ENCODE results near the gene KRT84.

The KRT84 gene

DNA sequence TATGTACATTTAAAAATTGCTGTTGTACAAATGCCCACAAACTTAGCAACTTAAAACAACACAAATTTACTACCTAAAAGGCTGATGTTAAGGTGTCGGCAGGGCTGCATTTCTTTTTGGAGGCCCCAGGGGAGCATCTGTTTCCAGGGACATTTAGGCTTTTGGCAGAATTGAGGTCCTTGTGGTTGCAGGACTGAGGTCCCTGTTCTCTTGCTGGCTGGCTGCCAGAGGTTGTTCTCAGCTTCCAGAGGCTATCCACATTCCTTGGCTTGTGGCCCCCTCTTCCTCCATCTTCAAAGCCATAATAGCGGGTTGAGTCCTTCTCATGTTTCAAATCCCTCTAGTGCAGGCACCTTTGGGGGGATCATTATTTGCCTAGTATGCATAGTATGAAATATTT lies 41.9 kb downstream of the KRT84 start:
- DNase-seq (ENCODE audit: low read depth in 2 of 2), result no peak

DNA sequence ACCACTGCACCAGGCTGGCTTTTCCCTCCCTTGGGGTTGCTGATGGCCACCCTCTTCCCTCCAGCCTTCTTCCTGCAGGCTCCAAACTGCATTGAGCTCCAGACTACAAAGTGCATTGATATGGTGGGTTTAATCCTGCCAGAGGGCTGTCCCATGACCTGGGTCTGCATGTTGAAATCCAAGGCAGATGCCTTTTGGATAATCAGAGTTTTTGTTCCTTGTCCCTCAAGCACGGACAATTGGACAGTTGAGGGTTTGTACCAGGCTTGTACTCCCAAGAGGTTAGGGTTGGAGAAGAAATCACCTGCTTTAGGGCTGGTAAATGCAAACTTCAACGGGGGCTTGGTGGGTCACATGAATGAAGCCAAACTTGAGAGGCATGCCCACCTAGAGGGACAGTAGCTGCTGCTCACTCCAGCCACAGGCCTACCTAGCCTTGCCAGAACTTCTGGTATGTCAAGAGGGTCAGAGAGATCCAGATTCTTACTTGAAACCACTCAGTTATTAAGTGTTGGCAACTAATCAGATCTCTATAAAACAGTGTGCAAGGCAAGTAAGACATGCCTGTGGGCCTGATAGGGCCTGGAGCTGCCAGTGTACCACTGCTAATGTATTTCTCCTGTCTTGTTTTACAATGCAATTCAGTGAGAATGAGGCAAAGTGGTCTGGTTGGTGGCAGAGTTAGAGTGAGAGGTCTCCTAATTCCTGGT lies 42.5 kb downstream of the KRT84 start:
- no peak for DNase-seq (ENCODE audit: low read depth in 2 of 2)

DNA sequence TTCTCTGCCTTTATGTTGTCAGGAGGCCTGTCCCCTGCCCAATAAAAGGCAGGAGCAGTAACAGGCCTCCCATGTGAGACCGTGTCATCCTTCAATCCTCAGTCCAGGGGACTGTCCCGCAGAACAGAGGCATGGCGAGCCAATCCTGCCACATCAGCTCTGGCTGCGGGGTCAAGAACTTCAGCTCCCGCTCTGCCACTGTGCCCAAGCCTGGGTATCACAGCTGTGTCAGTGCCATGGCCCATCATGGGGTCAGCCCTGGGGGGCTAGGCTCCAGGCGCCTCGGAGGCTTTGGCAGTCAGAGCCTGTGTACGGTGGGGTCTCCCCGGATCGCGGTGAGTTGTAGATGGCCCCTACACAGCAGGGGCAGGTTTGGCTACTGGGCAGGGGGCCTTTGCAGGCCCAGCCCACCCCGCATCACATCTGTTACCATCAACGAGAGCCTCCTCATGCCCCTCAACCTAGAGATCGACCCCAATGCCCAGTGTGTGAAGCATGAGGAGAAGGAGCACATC lies 44.3 kb downstream of the KRT84 start:
- DNase-seq (ENCODE audit: low read depth in 2 of 2), result no peak

DNA sequence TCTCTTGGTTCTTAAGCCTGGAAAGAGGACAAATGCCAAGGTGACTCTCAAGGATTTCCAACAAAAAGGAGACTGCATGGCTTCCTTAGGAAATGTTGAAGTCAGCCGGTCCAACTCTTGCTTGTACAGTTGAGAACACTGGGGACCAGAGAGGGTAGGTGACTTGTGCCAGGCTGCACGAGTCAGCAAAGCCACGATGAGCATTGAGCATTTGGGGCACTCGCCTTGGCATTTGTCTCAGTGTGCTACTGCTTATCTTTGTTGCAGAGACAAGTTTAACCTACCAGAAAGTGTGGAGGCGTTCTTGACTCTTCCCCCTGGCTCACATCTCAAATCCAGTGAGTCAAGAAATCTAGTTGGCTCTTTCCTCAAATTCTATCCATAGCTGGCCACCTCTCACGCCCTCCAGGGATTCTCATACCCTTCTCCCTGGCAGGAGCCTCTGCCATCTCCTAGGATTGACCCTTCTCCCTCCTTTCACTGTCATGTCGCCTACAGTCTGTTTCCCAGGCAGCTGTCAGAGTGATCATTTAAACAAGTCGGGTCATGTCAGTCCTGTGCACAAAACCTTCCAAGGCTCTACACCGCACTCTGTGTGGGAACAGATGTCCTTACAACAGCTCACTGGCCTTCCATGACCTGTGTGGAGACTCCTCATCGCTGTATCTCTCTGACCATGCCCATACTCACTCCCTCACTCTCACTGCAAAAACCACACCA lies 47.1 kb downstream of the KRT84 start:
- DNase-seq (ENCODE audit: low read depth in 2 of 2), result no peak

DNA sequence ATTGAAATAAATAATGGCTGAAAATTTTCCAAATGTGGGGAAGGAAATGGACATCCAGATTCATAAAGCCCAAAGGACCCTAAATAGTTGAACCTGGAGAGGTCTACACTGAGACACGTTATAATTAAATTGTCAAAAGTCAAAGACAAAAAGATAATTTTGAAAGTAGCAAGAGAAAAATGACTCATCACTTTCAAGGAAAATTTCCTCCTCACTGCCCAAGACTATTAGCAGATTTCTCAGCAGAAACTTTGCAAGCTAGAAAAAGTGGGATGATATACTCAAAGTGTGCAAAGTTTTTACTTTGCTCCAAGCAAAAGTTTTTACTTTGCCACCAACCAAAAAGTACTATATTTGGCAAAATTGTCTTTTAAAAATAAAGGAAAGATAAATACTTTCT lies 48.4 kb downstream of the KRT84 start:
- no peak for DNase-seq (ENCODE audit: low read depth in 2 of 2)

DNA sequence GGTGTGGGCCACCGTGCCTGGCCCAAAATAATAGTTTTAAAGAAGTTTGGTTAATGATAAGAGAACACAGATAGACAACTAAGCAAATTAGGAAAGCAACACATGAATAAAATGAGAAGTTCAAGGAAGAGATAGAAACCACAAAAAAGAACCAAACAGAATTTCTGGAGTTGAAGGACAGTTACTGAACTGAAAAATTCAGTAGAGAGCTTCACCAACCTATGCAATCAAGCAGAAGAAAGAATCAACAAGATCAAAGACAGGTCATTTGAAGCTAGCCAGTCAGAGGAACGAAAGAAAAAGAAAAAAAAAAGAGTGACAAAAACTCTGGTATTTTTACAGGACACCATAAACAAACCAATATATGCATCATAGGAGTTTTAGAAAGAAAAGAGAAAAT lies 48.8 kb downstream of the KRT84 start:
- DNase-seq (ENCODE audit: low read depth in 2 of 2), result no peak

DNA sequence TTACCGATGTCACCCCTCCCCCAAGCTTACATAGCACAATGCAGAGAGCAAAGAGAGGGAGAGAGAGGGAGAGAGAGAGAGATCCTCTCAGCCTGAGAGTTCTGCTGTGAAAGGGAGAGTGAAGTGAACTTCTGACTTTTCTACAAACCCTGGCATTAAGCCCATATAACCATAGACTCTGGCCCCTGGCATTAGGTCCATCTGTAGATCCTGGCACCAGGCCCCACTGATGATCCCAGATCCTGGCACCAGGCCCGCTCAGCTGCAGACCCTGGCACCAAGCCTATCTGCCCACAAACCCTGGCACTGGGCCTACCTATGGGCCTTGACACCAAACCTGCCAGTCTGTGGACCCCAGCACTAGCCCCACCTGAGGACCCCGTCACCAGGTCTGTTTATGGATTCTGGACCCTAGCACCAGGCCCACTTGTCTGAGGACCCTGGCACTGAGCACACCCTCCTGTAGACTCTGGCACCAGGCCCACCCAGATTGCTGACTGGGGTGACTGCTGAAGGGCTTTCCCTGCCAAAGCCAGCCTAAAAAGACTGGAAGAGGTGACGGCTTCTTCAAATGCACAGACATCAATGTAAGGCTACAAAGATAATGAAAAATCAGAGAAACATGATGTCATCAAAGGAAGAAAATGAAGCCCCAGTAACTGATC lies 49.7 kb downstream of the KRT84 start:
- no peak for DNase-seq (ENCODE audit: low read depth in 2 of 2)

DNA sequence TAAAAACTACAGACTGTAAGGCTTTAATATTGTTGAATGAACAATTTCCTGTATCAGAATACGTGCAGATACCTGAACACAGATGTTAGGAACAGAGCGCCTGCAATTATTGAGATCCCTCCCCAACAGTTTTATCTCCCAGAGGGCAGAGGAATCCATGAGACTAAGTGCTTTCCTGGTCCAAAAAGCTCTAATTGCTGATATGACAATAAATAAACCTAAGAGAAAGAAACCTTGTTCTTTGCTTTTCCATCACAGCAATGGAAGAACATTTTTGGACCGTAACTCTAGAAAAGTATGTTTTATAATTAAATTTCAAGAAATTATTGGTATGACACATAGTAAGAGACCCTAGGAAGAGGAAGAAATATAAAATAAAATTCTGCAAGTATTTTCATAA lies 51.3 kb downstream of the KRT84 start:
- no peak for DNase-seq (ENCODE audit: low read depth in 2 of 2)

DNA sequence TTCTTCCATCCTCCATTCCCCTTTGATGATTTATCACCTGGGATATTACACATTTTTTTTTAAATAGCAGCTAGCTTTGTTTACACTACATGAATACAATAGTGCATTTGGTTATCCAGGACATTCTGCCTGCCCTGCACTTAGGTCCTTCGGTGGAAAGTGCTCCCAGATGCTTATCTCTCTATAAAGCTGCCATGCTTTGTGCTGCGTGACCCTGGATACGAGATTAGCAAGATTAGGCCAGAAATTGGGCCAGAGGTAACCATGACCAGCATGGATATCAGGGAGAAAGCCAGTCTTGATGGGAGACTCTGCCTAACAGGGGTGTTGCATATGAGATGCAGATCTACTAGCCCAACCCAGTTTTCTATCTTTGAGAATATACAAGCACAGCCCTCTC lies 52.1 kb downstream of the KRT84 start:
- DNase-seq (ENCODE audit: low read depth in 2 of 2), result no peak

DNA sequence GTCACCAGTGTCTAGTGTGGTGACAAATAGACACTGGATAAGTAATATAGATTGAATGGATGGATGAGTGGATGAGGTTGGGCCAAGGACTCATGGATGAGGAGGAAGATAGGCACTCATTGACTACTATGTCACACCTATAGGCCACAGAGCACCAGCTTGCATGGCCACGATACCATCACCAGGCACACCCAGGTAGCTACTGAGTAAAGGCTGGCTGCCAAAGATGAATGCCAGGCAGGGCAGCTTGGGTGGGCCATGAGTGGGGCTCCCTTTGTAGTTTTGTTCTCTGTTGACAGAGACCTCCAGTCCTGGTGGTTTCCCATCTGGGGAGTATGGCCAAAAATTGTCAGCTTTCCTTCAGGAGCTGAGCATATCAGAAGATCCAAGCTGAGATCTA lies 53.1 kb downstream of the KRT84 start:
- no peak for DNase-seq (ENCODE audit: low read depth in 2 of 2)

DNA sequence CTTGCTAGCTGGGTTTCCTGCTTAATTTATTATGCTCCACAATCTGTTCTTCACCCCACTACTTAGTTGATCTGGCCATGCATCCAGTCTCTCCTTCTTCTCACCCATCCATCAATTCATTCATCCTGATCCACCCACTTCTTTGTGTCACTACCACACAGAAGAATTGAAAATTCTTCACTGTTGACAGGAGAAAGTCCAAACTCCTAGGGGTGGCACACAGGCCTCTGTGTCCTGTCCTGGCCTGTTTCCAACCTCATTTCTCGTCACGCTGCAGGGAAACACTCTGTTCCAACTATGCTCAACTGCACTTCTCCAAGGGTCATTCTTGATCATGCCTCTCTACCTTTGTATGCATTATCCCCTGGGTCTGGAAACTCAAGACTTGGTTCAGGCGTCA lies 53.6 kb downstream of the KRT84 start:
- no peak for DNase-seq (ENCODE audit: low read depth in 2 of 2)

DNA sequence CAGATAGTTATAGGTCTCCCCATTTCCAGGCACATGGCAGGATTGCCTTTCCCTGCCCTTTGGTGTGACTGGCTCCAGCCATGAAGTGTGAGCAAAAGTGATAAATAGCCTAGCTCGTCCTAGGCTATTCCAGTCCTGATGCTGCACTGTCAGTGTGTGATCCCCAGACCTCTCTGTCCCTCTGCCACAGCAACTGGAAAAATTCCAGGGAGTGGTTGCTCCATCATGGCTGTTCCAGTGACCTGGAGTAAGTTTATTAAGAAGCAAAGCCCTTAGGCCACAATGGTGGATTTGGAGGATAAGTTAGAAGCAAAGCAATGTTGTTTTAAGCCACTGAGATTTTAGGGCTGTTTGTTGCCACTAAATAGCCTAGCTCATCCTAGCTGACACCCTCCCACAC lies 54.4 kb downstream of the KRT84 start:
- DNase-seq (ENCODE audit: low read depth in 2 of 2), result no peak

DNA sequence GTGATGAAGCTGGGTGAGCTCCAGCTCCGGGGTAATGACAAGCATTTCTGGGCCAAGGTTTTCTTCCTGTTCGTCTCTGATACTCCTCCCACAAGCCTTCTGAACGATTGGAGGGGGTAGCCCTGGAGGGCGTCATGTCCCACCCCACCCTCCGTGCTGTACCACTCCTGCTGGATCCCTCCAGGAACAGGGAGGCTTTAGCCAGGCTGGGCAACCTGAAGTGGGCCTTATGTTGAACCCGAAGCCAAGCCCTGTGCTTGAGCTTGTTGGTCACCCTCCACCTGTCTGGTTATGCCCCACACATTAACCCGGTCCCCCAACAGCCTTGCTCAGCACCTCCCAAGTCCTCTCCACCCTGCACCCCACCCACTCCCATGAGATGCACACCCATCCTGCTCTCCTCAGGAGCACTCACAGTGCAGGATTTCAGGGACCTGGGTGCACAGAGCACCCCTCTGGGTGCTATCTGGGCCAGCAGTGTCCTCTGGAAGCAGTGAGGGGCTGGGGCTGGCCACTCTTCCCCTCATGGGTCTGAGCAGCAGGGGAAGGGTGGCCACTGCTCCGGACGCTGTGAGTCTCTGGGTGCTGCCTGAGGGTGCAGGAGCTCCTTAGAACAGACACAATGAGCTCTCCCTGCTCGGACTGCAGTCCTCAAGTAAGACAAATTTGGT lies 57.5 kb downstream of the KRT84 start:
- DNase-seq (ENCODE audit: low read depth in 2 of 2), result no peak
